GM12878 (cell line): ENCODE results near the gene LIG3. TPM values are rescaled to one million over a fixed set of nuclear protein-coding genes. Genes with fewer than 3 reads are reported as not detected.

ENCODE experiments used
- ATAC-seq: fragments of 200-7000 bp; cut with Tn5 transposase; 3 replicates; pipeline ENCODE4 v1.9.1; 2020; ENCODE audit warnings: mild to moderate bottlenecking, moderate library complexity
- BruUV-seq: library from RNA; stranded (reverse); fragments of 400-500 nt; replicated peaks from 2 replicates; lab custom pipeline; 2021; lab: Mats Ljungman, UMichigan
- CTCF ChIA-PET: fragments of 300-600 bp; sonication (Branson Sonifier 250); formaldehyde crosslinking; extraction: SDS; loops from one replicate; lab custom pipeline; 2021; ENCODE audit warnings: inconsistent platforms; lab: Yijun Ruan, JAX
- POLR2A ChIA-PET: fragments of 350-600 bp; formaldehyde crosslinking; extraction: SDS; loops from one replicate; lab custom pipeline; 2021; ENCODE audit warnings: inconsistent platforms; lab: Charles Lee
- RAD21 ChIA-PET: fragments of 300-600 bp; sonication (Branson Sonifier 250); formaldehyde crosslinking; loops from one replicate; lab custom pipeline; 2023; ENCODE audit warnings: antibody characterized with exemption; ENCODE audit not compliant: unreplicated experiment; lab: Charles Lee
- SMC1A ChIA-PET: fragments of 300-600 bp; sonication (Branson Sonifier 250); formaldehyde crosslinking; loops from one replicate; lab custom pipeline; 2023; ENCODE audit not compliant: unreplicated experiment, uncharacterized antibody; lab: Charles Lee
- DNase-seq: peaks from one replicate; pipeline ENCODE4 v3.0.0-alpha.2; 2011; ENCODE audit warnings: low read depth, low spot score
- FAIRE-seq: peaks from 3 replicates; lab custom pipeline; 2011; peaks lifted over from hg19 to GRCh38; lab: Jason Lieb, UNC
- H2AFZ ChIP-seq: 2 replicates; pipeline ENCODE4 v1.6.0; 2011; ENCODE audit warnings: low read depth, low read length, control low read depth; ENCODE audit not compliant: control insufficient read depth
- H3K27ac ChIP-seq: 2 replicates; pipeline ENCODE4 v1.5.1; 2011; ENCODE audit warnings: control low read depth; ENCODE audit not compliant: control insufficient read depth, insufficient read depth
- H3K27me3 ChIP-seq, 2 experiments: replicated peaks in 1 of 2; 2 replicates each; pipeline versions ENCODE4 v1.6.0 to v1.6.1; 2011; ENCODE audit warnings: low read length in 1 of 2; ENCODE audit not compliant: control insufficient read depth in 2 of 2, insufficient read depth in 2 of 2
- H3K36me3 ChIP-seq, 2 experiments: 2 replicates each; pipeline ENCODE4 v1.5.1; 2011; ENCODE audit warnings: low read length in 1 of 2; ENCODE audit not compliant: control insufficient read depth in 2 of 2, insufficient read depth in 2 of 2
- H3K4me1 ChIP-seq: 2 replicates; pipeline ENCODE4 v1.6.1; 2011; ENCODE audit warnings: mild to moderate bottlenecking, low read length, moderate library complexity, mixed read lengths; ENCODE audit not compliant: control insufficient read depth, insufficient read depth
- H3K4me2 ChIP-seq: 2 replicates; pipeline ENCODE4 v1.6.0; 2011; ENCODE audit warnings: control low read depth; ENCODE audit not compliant: control insufficient read depth, insufficient read depth
- H3K4me3 ChIP-seq: fragments of 200-600 bp; sonication (generic); 2 replicates; pipeline ENCODE4 v1.5.1; 2016
- H3K79me2 ChIP-seq: 2 replicates; pipeline ENCODE4 v1.6.0; 2011; ENCODE audit warnings: low read length; ENCODE audit not compliant: control insufficient read depth, insufficient read depth
- H3K9ac ChIP-seq: 2 replicates; pipeline ENCODE4 v1.8.0; 2011; ENCODE audit warnings: low read length, control low read depth, mixed read lengths; ENCODE audit not compliant: control insufficient read depth, insufficient read depth
- H3K9me3 ChIP-seq: replicated peaks from 3 replicates; pipeline ENCODE4 v1.5.1; 2011; ENCODE audit warnings: mild to moderate bottlenecking, low read length; ENCODE audit not compliant: control insufficient read depth, insufficient read depth
- H4K20me1 ChIP-seq: 2 replicates; pipeline ENCODE4 v1.6.0; 2011; ENCODE audit not compliant: control insufficient read depth, insufficient read depth
- CHD1 ChIP-seq: IDR thresholded peaks from 2 replicates; pipeline ENCODE4 v1.6.1; 2012; ENCODE audit warnings: low read depth, low read length, improper control_type of control experiment
- CHD2 ChIP-seq: IDR thresholded peaks from 2 replicates; pipeline ENCODE4 v1.6.1; 2011; ENCODE audit warnings: low read depth, low read length, improper control_type of control experiment, borderline replicate concordance
- EZH2 ChIP-seq: IDR thresholded peaks from 2 replicates; pipeline ENCODE4 v1.6.1; 2012; ENCODE audit warnings: low read depth, mild to moderate bottlenecking, control low read depth, inconsistent platforms, low read length, borderline replicate concordance; ENCODE audit not compliant: control insufficient read depth
- NRF1 ChIP-seq: conservative IDR thresholded peaks from 2 replicates; pipeline ENCODE4 v1.6.1; 2011; ENCODE audit warnings: mild to moderate bottlenecking, low read depth, low read length, improper control_type of control experiment
- STAT1 ChIP-seq: fragments of 450-650 bp; conservative IDR thresholded peaks from 2 replicates; pipeline ENCODE4 v1.6.1; 2014; ENCODE audit warnings: antibody characterized with exemption, mild to moderate bottlenecking
- WGBS: methylation state at CpG from one replicate; pipeline ENCODE4 v1.1.6; 2016; ENCODE audit warnings: low lambda C conversion rate; ENCODE audit not compliant: insufficient replicate concordance, insufficient coverage; ENCODE audit errors: missing lambda C conversion rate; 5-methylcytosine and 5-hydroxymethylcytosine counted together
- in situ Hi-C: fragments of 300-500 bp; cut with MboI; formaldehyde crosslinking; loops from 9 replicates; pipeline ENCODE4 v1.14.3; 2018; ENCODE audit warnings: mixed read lengths
- intact Hi-C: fragments of 100-400 bp; cut with micrococcal nuclease; formaldehyde crosslinking; loops from one replicate; pipeline ENCODE4 v1.14.2; 2022; ENCODE audit not compliant: unreplicated experiment
- polyA plus RNA-seq, 11 experiments: library from polyadenylated mRNA; depleted of rRNA in 4 of 11; unstranded in 6 of 11; stranded (reverse) in 5 of 11; fragments of >200 nt; fragmentation: Nextera tagmentation in 4 of 11; fragmentation: Illumina TruSeq in 1 of 11; extraction: Ambion mirVana in 4 of 11; extraction: Trizol in 1 of 11; gene quantifications; 1 replicate in 1 of 11; 2 replicates in 10 of 11; pipeline versions ENCODE4 v1.2.1 to v1.2.3, GENCODE V29; 2011 to 2016; ENCODE audit warnings: inconsistent platforms in 2 of 11, missing spikeins in 2 of 11, low read depth in 1 of 11
- total RNA-seq, 4 experiments: library from RNA; depleted of rRNA in 3 of 4; stranded (reverse); fragments of >200 nt in 3 of 4; fragmentation: Illumina TruSeq in 1 of 4; extraction: Trizol in 1 of 4; gene quantifications; 2 replicates each; pipeline versions ENCODE4 v1.2.1 to v1.2.3, GENCODE V29; 2013 to 2021
- TF ChIP-seq, protein P1 (sequence below), 3 experiments: IDR thresholded peaks in 2 of 3; conservative IDR thresholded peaks in 1 of 3; 2 replicates each; pipeline ENCODE4 v1.5.1; 2011; ENCODE audit warnings: low read depth in 3 of 3, low read length in 3 of 3, mild to moderate bottlenecking in 3 of 3, control low read depth in 2 of 3, moderate library complexity in 2 of 3, inconsistent platforms in 1 of 3, mixed read lengths in 1 of 3; ENCODE audit not compliant: control insufficient read depth in 2 of 3, insufficient read depth in 1 of 3; ENCODE audit errors: extremely low read depth in 1 of 3
- TF ChIP-seq, protein P2 (sequence below): fragments of 450-650 bp; formaldehyde crosslinking; IDR thresholded peaks from 2 replicates; pipeline ENCODE4 v1.5.0; 2022; ENCODE audit warnings: mild to moderate bottlenecking, missing genetic modification characterization

The LIG3 gene
- total and polyA plus RNA-seq, 10 of the 15 experiments (the other 5 are each of a cell fraction or from before 2014, with no cell fraction given) = 6.5 to 45.4 (median 31.0) TPM

DNA sequence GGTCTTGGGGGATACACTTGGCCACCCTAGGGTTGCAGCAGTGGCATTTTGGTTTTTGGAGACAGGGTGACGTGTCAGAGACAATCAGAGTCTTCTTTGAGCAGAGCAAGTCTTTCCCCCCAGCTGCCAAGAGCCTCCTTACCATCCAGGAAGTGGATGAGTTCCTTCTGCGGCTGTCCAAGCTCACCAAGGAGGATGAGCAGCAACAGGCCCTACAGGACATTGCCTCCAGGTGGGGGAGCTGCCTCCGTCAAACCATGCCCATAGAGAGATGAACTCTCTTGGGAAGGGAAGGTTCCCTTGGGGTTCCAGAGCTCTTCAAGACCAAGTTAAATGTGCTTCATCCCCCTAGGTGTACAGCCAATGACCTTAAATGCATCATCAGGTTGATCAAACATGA is 11.3 kb downstream of the LIG3 start:
- Histone ChIP-seq H3K79me2 (no peaks in the 10 kb centered on the region), H4K20me1 (no peaks in the 10 kb centered on the region), H3K4me1 (peaks cover 3% of the 10 kb centered on the region; the same call in 1 of the 2 replicates), H3K9me3 (no peaks in the 10 kb centered on the region), H3K4me3 (no peak overlapping the region), H3K36me3 (peaks cover 12 to 23% of the 10 kb centered on the region in 2 experiments; a peak in 3 of 4 replicates), H3K27ac (peak overlapping the region; percentile 40), H3K27me3 (no peaks in the 10 kb centered on the region), H2AFZ (no peak overlapping the region), H3K4me2 (no peak overlapping the region), H3K9ac (no peak overlapping the region; the same call in 1 of the 2 replicates)
- FAIRE-seq = no peak
- 96% methylated on average over 3 of the region's 3 CpGs for WGBS
- no peak for DNase-seq
- CTCF ChIA-PET = interaction anchor here (0.6 to 2.3 kb wide), 5 partner anchors 9 to 755 kb away, joined by 3 to 11 read pairs (median 4); no protein-coding TSS in a partner anchor
- BruUV-seq = no TSS peak
- TF ChIP-seq, protein P1, sequence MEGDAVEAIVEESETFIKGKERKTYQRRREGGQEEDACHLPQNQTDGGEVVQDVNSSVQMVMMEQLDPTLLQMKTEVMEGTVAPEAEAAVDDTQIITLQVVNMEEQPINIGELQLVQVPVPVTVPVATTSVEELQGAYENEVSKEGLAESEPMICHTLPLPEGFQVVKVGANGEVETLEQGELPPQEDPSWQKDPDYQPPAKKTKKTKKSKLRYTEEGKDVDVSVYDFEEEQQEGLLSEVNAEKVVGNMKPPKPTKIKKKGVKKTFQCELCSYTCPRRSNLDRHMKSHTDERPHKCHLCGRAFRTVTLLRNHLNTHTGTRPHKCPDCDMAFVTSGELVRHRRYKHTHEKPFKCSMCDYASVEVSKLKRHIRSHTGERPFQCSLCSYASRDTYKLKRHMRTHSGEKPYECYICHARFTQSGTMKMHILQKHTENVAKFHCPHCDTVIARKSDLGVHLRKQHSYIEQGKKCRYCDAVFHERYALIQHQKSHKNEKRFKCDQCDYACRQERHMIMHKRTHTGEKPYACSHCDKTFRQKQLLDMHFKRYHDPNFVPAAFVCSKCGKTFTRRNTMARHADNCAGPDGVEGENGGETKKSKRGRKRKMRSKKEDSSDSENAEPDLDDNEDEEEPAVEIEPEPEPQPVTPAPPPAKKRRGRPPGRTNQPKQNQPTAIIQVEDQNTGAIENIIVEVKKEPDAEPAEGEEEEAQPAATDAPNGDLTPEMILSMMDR (IDR thresholded peaks at IDR 0.05 in 2 of 3, conservative IDR thresholded peaks at IDR 0.05 in 1 of 3; ENCODE audit: control insufficient read depth in 2 of 3, extremely low read depth in 1 of 3, insufficient read depth in 1 of 3, low read depth in 3 of 3, low read length in 3 of 3) = no peak
- no peak for TF ChIP-seq NRF1
- TF ChIP-seq STAT1 = no peak
- no peak for TF ChIP-seq CHD1
- TF ChIP-seq CHD2 = no peak
- no peak for TF ChIP-seq EZH2
- TF ChIP-seq, protein P2, sequence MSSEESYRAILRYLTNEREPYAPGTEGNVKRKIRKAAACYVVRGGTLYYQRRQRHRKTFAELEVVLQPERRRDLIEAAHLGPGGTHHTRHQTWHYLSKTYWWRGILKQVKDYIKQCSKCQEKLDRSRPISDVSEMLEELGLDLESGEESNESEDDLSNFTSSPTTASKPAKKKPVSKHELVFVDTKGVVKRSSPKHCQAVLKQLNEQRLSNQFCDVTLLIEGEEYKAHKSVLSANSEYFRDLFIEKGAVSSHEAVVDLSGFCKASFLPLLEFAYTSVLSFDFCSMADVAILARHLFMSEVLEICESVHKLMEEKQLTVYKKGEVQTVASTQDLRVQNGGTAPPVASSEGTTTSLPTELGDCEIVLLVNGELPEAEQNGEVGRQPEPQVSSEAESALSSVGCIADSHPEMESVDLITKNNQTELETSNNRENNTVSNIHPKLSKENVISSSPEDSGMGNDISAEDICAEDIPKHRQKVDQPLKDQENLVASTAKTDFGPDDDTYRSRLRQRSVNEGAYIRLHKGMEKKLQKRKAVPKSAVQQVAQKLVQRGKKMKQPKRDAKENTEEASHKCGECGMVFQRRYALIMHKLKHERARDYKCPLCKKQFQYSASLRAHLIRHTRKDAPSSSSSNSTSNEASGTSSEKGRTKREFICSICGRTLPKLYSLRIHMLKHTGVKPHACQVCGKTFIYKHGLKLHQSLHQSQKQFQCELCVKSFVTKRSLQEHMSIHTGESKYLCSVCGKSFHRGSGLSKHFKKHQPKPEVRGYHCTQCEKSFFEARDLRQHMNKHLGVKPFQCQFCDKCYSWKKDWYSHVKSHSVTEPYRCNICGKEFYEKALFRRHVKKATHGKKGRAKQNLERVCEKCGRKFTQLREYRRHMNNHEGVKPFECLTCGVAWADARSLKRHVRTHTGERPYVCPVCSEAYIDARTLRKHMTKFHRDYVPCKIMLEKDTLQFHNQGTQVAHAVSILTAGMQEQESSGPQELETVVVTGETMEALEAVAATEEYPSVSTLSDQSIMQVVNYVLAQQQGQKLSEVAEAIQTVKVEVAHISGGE (CRISPR knock-in tag) = no peak
- in situ Hi-C loops = no loop called here
- RAD21 ChIA-PET = interaction anchor here (0.8 to 1.3 kb wide), 3 partner anchors 9 to 129 kb away, joined by 3 to 4 read pairs (median 3); no protein-coding TSS in a partner anchor
- POLR2A ChIA-PET = interaction anchor here (1.1 kb wide), 1 partner anchor 10 kb away, joined by 4 read pairs; no protein-coding TSS in a partner anchor
- intact Hi-C loops = no loop called here
- SMC1A ChIA-PET = interaction anchor here (0.7 to 2.4 kb wide), 7 partner anchors 10 to 129 kb away, joined by 3 to 13 read pairs (median 3); no protein-coding TSS in a partner anchor
- no peak for ATAC-seq
